ENCODE results near the gene DIP2B.
A peak's percentile ranks its signal among the peaks of the same experiment; 100 is the strongest.
"Not testable (repeated sequence)": the region's sequence is repeated elsewhere in the genome, so short reads cannot be mapped to it uniquely, and the experiment has no call there.

Gene DIP2B

GRCh38 chr12:50504798-50505674 lies at the start of gene DIP2B:
DIP2B (plus strand) TSS chr12:50504985; CDS start chr12:50505141, 156 bp downstream.
- DNase-seq (ENCODE audit: low read depth) = peak; percentile 96

GRCh38 chr12:50458606-50459005 lies 46.2 kb upstream of the DIP2B start:
- DNase-seq (ENCODE audit: low read depth) = no peak

GRCh38 chr12:50467439-50467838 lies 37.3 kb upstream of the DIP2B start:
- DNase-seq (ENCODE audit: low read depth) = no peak

GRCh38 chr12:50477241-50477832 lies 27.4 kb upstream of the DIP2B start:
- DNase-seq (ENCODE audit: low read depth) = no peak

- DNase-seq (ENCODE audit: low read depth) = no peak
These were observed 22.2 kb upstream of the DIP2B start for GRCh38 chr12:50482571-50482970.

GRCh38 chr12:50483488-50483887 lies 21.3 kb upstream of the DIP2B start:
- no peak for DNase-seq (ENCODE audit: low read depth)

- DNase-seq (ENCODE audit: low read depth) = no peak
These were observed 16.0 kb upstream of the DIP2B start for GRCh38 chr12:50488801-50489200.

GRCh38 chr12:50498119-50498518 lies 6.7 kb upstream of the DIP2B start:
- not testable (repeated sequence) for DNase-seq (ENCODE audit: low read depth)

- no peak for DNase-seq (ENCODE audit: low read depth)
These were observed 1.1 kb downstream of the DIP2B start for GRCh38 chr12:50505675-50506530.

GRCh38 chr12:50506753-50507473 lies 2.1 kb downstream of the DIP2B start:
- no peak for DNase-seq (ENCODE audit: low read depth)

GRCh38 chr12:50507474-50507838 lies 2.7 kb downstream of the DIP2B start:
- no peak for DNase-seq (ENCODE audit: low read depth)

GRCh38 chr12:50507930-50508329 lies 3.1 kb downstream of the DIP2B start:
- no peak for DNase-seq (ENCODE audit: low read depth)

- DNase-seq (ENCODE audit: low read depth) = no peak
These were observed 3.6 kb downstream of the DIP2B start for GRCh38 chr12:50508414-50508813.

- DNase-seq (ENCODE audit: low read depth) = no peak
These were observed 4.3 kb downstream of the DIP2B start for GRCh38 chr12:50508970-50509663.

GRCh38 chr12:50514526-50515276 lies 9.9 kb downstream of the DIP2B start:
- DNase-seq (ENCODE audit: low read depth) = no peak

- DNase-seq (ENCODE audit: low read depth) = no peak
These were observed 10.8 kb downstream of the DIP2B start for GRCh38 chr12:50515587-50515986.

- no peak for DNase-seq (ENCODE audit: low read depth)
These were observed 12.8 kb downstream of the DIP2B start for GRCh38 chr12:50517421-50518048.

GRCh38 chr12:50518090-50518489 lies 13.3 kb downstream of the DIP2B start:
- DNase-seq (ENCODE audit: low read depth) = no peak

GRCh38 chr12:50519353-50519752 lies 14.6 kb downstream of the DIP2B start:
- no peak for DNase-seq (ENCODE audit: low read depth)
